A549 (cell line): ENCODE results near the gene CCSER1. TPM values are rescaled to one million over a fixed set of nuclear protein-coding genes. Genes with fewer than 3 reads are reported as not detected.

Experiments used
- ATAC-seq, 2 experiments: fragments of 200-7000 bp in 1 of 2; fragments of >200 bp in 1 of 2; cut with Nextera tagmentation in 1 of 2; cut with Tn5 transposase in 1 of 2; 3 replicates each; pipeline versions ENCODE4 v1.8.0 to v1.9.1; 2018 to 2020; ENCODE audit warnings: mild to moderate bottlenecking in 1 of 2, moderate library complexity in 1 of 2
- CTCF ChIA-PET: fragments of 300-600 bp; sonication (Branson Sonifier 250); formaldehyde crosslinking; extraction: SDS; loops from one replicate; lab custom pipeline; 2021; ENCODE audit warnings: antibody characterized with exemption, inconsistent platforms; lab: Yijun Ruan, JAX
- POLR2A ChIA-PET: fragments of 350-600 bp; formaldehyde crosslinking; extraction: SDS; loops from one replicate; lab custom pipeline; 2021; ENCODE audit warnings: antibody characterized with exemption, inconsistent platforms; lab: Yijun Ruan, JAX
- DNase-seq, 2 experiments: peaks; one replicate each; pipeline versions ENCODE4 v3.0.0 to v3.0.0-alpha.2; 2011 to 2016; ENCODE audit warnings: low read depth in 1 of 2, low spot score in 1 of 2
- FAIRE-seq: peaks from 2 replicates; lab custom pipeline; 2011; peaks lifted over from hg19 to GRCh38; lab: Jason Lieb, UNC
- H3K27ac ChIP-seq, 2 experiments: fragments of >200 bp; sonication (Bioruptor Twin); formaldehyde crosslinking; 3 replicates each; pipeline ENCODE4 v1.5.1; 2016 to 2017
- H3K4me1 ChIP-seq: fragments of >200 bp; sonication (Bioruptor Twin); formaldehyde crosslinking; 3 replicates; pipeline ENCODE4 v1.6.1; 2016
- H3K4me2 ChIP-seq: fragments of >200 bp; sonication (Bioruptor Twin); formaldehyde crosslinking; 3 replicates; pipeline ENCODE4 v1.6.1; 2016
- H3K4me3 ChIP-seq: fragments of >200 bp; sonication (Bioruptor Twin); formaldehyde crosslinking; 3 replicates; pipeline ENCODE4 v1.5.1; 2016
- H3K9me3 ChIP-seq: fragments of >200 bp; sonication (Bioruptor Twin); formaldehyde crosslinking; 3 replicates; pipeline ENCODE4 v1.6.1; 2016
- ATOH8 ChIP-seq: fragments of 250-450 bp; sonication (Bioruptor Pico); IDR thresholded peaks from 2 replicates; pipeline ENCODE4 v1.5.0; 2020; ENCODE audit warnings: low read depth, mild to moderate bottlenecking, moderate library complexity
- BCL3 ChIP-seq: fragments of >200 bp; sonication (Bioruptor Twin); formaldehyde crosslinking; IDR thresholded peaks from 3 replicates; pipeline ENCODE4 v1.6.1; 2016
- CBX2 ChIP-seq: fragments of 200-600 bp; sonication (generic); IDR thresholded peaks from 2 replicates; pipeline ENCODE4 v1.6.1; 2016; ENCODE audit warnings: low read depth, mild to moderate bottlenecking, borderline replicate concordance
- CBX8 ChIP-seq: fragments of 200-600 bp; sonication (generic); IDR thresholded peaks from 2 replicates; pipeline ENCODE4 v1.6.1; 2016
- CHD4 ChIP-seq: fragments of 200-600 bp; sonication (generic); IDR thresholded peaks from 2 replicates; pipeline ENCODE4 v1.6.1; 2016; ENCODE audit warnings: antibody characterized with exemption, mild to moderate bottlenecking, borderline replicate concordance
- CTCF ChIP-seq: fragments of >200 bp; sonication (Bioruptor Twin); formaldehyde crosslinking; IDR thresholded peaks from 3 replicates; pipeline ENCODE4 v1.5.1; 2016
- E2F6 ChIP-seq: IDR thresholded peaks from 2 replicates; pipeline ENCODE4 v1.6.1; 2012; ENCODE audit warnings: low read depth, borderline replicate concordance
- EHMT2 ChIP-seq: fragments of 200-600 bp; sonication (generic); IDR thresholded peaks from 2 replicates; pipeline ENCODE4 v1.6.1; 2016; ENCODE audit warnings: antibody characterized with exemption, low read depth, mild to moderate bottlenecking, moderate library complexity
- ELK1 ChIP-seq: fragments of 150-350 bp; IDR thresholded peaks from 2 replicates; pipeline ENCODE4 v1.6.1; 2014; ENCODE audit warnings: low read depth, mild to moderate bottlenecking, low read length
- ESRRA ChIP-seq: fragments of 150-350 bp; IDR thresholded peaks from 2 replicates; pipeline ENCODE4 v1.6.1; 2014; ENCODE audit warnings: mild to moderate bottlenecking, low read length, borderline replicate concordance
- HDAC2 ChIP-seq: fragments of 200-600 bp; sonication (generic); IDR thresholded peaks from 2 replicates; pipeline ENCODE4 v1.6.1; 2016
- HES2 ChIP-seq: fragments of >200 bp; sonication (Bioruptor Twin); formaldehyde crosslinking; IDR thresholded peaks from 2 replicates; pipeline ENCODE4 v1.6.1; 2016
- HEYL ChIP-seq: fragments of 250-450 bp; sonication (Bioruptor Pico); IDR thresholded peaks from 2 replicates; pipeline ENCODE4 v1.8.0; 2021; ENCODE audit warnings: mild to moderate bottlenecking, moderate library complexity
- KDM1A ChIP-seq: fragments of 200-600 bp; sonication (generic); IDR thresholded peaks from 2 replicates; pipeline ENCODE4 v1.6.1; 2016; ENCODE audit warnings: low read depth, mild to moderate bottlenecking
- MAFK ChIP-seq: fragments of 450-650 bp; IDR thresholded peaks from 2 replicates; pipeline ENCODE4 v1.6.1; 2014; ENCODE audit not compliant: partially characterized antibody
- MAZ ChIP-seq: fragments of 150-350 bp; IDR thresholded peaks from 2 replicates; pipeline ENCODE4 v1.6.1; 2014; ENCODE audit warnings: antibody characterized with exemption, low read depth, low read length, borderline replicate concordance
- MYC ChIP-seq: IDR thresholded peaks from 2 replicates; pipeline ENCODE4 v1.6.1; 2012; ENCODE audit warnings: mild to moderate bottlenecking, inconsistent platforms, low read length, improper control_type of control experiment, borderline replicate concordance
- NFE2L2 ChIP-seq: fragments of 150-350 bp; conservative IDR thresholded peaks from 2 replicates; pipeline ENCODE4 v1.6.1; 2014; ENCODE audit warnings: low read length
- NPAS2 ChIP-seq: fragments of 250-450 bp; sonication (Bioruptor Pico); IDR thresholded peaks from 2 replicates; pipeline ENCODE4 v1.8.0; 2022; ENCODE audit warnings: mild to moderate bottlenecking, moderate library complexity, borderline replicate concordance
- NR3C1 ChIP-seq: fragments of >200 bp; sonication (Bioruptor Twin); formaldehyde crosslinking; IDR thresholded peaks from 3 replicates; pipeline ENCODE4 v1.6.1; 2017
- PBX3 ChIP-seq: IDR thresholded peaks from 2 replicates; pipeline ENCODE4 v1.6.1; 2012
- POLR2AphosphoS2 ChIP-seq: conservative IDR thresholded peaks from 2 replicates; pipeline ENCODE4 v1.6.1; 2012; ENCODE audit warnings: low read length, improper control_type of control experiment, inconsistent platforms
- RCOR1 ChIP-seq: fragments of 150-350 bp; IDR thresholded peaks from 2 replicates; pipeline ENCODE4 v1.6.1; 2014; ENCODE audit warnings: antibody characterized with exemption, low read length, low read depth
- ZC3H11A ChIP-seq: fragments of 450-650 bp; IDR thresholded peaks from 2 replicates; pipeline ENCODE4 v1.6.1; 2014; ENCODE audit warnings: antibody characterized with exemption, mild to moderate bottlenecking
- ZSCAN20 ChIP-seq: fragments of 250-450 bp; sonication (Bioruptor Pico); IDR thresholded peaks from 2 replicates; pipeline ENCODE4 v1.8.0; 2022; ENCODE audit warnings: mild to moderate bottlenecking, moderate library complexity
- WGBS: methylation state at CpG from one replicate; pipeline ENCODE4 v1.1.6; 2017; ENCODE audit errors: missing lambda C conversion rate; 5-methylcytosine and 5-hydroxymethylcytosine counted together
- polyA plus RNA-seq, 4 experiments: library from polyadenylated mRNA; depleted of rRNA in 3 of 4; stranded (reverse); fragments of >200 nt; fragmentation: RNase III in 1 of 4; extraction: RNeasy Plus Mini Kit Qiagen cat#74134 plus additional on column Dnase treatment in 1 of 4; gene quantifications; 2 replicates in 3 of 4; 3 replicates in 1 of 4; pipeline ENCODE4 v1.2.3, GENCODE V29; 2011 to 2017

Gene CCSER1
- polyA plus RNA-seq, 2 of the 4 experiments (the other 2 are of a cell fraction), result 0.06 TPM; not detected in 1

GRCh38 chr4:91422011-91422410, 1294.8 kb downstream of the CCSER1 start:
- CTCF ChIA-PET, result no interaction called here
- TF ChIP-seq MAFK, result peak; percentile 68
- TF ChIP-seq CHD4, result no peak
- TF ChIP-seq, all 56 proteins: peak for 1
- 44% methylated on average over 1 of the region's 1 CpG for WGBS

GRCh38 chr4:91426725-91427124, 1299.5 kb downstream of the CCSER1 start:
- FAIRE-seq, result no peak
- CTCF ChIA-PET, result no interaction called here

More at GRCh38 chr4:91422011-91422410, 1294.8 kb downstream of the CCSER1 start:
- Histone ChIP-seq H3K4me2 (no peak overlapping the region), H3K4me1 (no peaks in the 10 kb centered on the region), H3K27ac (no peak overlapping the region), H3K4me3 (no peak overlapping the region), H3K9me3 (no peaks in the 10 kb centered on the region)
- ATAC-seq (no peak), DNase-seq (no peak), FAIRE-seq (no peak)
- POLR2A ChIA-PET, result no interaction called here

GRCh38 chr4:91427171-91427570, 1300.0 kb downstream of the CCSER1 start:
- WGBS, result 3% methylated on average over 2 of the region's 2 CpGs
- no peak overlapping the region for H3K4me3 ChIP-seq
- no peaks in the 10 kb centered on the region for H3K9me3 ChIP-seq
- no peak for ATAC-seq
- ChIA-PET CTCF (no interaction called here), POLR2A (no interaction called here)
- no peak overlapping the region for H3K4me2 ChIP-seq
- no peaks in the 10 kb centered on the region for H3K4me1 ChIP-seq
- H3K27ac ChIP-seq, result no peak overlapping the region
- no peak for TF ChIP-seq ELK1
- no peak for TF ChIP-seq E2F6
- no peak for TF ChIP-seq MAZ
- no peak for TF ChIP-seq NR3C1
- TF ChIP-seq CBX8, result no peak
- no peak for TF ChIP-seq BCL3
- TF ChIP-seq ZC3H11A, result no peak
- TF ChIP-seq KDM1A, result no peak
- TF ChIP-seq ZSCAN20 (CRISPR knock-in tag), result no peak
- no peak for TF ChIP-seq POLR2AphosphoS2
- TF ChIP-seq HDAC2, result no peak
- no peak for TF ChIP-seq CTCF
- TF ChIP-seq ESRRA, result no peak
- TF ChIP-seq MYC, result no peak
- no peak for TF ChIP-seq EHMT2
- TF ChIP-seq ATOH8 (CRISPR knock-in tag), result no peak
- no peak for TF ChIP-seq PBX3
- no peak for TF ChIP-seq NFE2L2
- no peak for TF ChIP-seq RCOR1
- no peak for TF ChIP-seq HEYL
- no peak for DNase-seq
- no peak for FAIRE-seq

More at GRCh38 chr4:91426725-91427124, 1299.5 kb downstream of the CCSER1 start:
- no peak overlapping the region for H3K4me3 ChIP-seq
- H3K9me3 ChIP-seq, result no peaks in the 10 kb centered on the region
- no peak overlapping the region for H3K27ac ChIP-seq
- no peak overlapping the region for H3K4me2 ChIP-seq
- TF ChIP-seq MYC, result no peak
- TF ChIP-seq NPAS2 (CRISPR knock-in tag), result no peak
- TF ChIP-seq CBX2, result no peak
- TF ChIP-seq ZSCAN20 (CRISPR knock-in tag), result no peak
- no peak for TF ChIP-seq HES2
- no peaks in the 10 kb centered on the region for H3K4me1 ChIP-seq
- ATAC-seq (no peak), DNase-seq (no peak)
- POLR2A ChIA-PET, result no interaction called here
